ENCODE data around the gene ONECUT2. TPM values are rescaled to one million over a fixed set of nuclear protein-coding genes. Genes with fewer than 3 reads are reported as not detected.

Gene ONECUT2
- polyA plus RNA-seq, 2 donors = under 0.01 TPM

DNA sequence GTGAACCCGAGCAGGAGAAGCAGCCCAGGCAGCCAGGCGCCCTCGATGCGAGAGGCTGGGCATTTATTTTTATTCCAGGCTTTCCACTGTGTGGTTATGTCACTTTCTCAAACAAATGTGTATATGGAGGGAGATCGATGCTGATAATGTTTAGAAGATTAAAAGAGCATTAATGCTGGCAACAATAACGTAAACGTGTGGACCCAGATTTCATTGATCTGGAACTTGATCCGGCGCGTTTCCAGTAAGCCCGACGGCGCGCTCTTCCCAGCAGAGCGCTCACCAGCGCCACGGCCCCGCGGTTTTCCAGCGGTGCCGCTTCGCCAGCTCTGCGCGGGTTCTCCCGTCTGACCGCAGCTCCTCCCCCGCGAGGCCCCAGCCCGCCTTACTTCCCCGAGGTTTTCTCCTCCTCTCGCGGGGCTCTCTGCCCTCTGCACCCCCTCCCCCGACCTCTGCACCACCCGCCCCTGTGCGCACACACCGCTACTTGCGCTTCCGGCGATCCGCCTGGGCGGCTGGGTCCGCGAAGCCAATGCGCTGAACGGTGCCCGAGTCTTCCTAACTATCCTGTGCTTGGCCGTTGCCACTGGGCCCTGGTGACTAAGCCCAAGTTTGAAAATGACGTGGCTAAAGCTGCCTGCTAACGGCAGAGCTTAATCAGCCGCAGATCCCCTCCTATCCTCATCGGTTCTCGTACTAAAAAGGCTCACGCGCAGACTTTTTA lies 6.1 kb downstream of the ONECUT2 start:
- Histone ChIP-seq H3K9me3 (ENCODE audit: control insufficient read depth in 2 of 2, insufficient read depth in 1 of 2, low read depth in 1 of 2, low read length in 1 of 2) (peaks cover under 1 to 21% of the 10 kb centered on the region in 2 donors), H3K4me3 (ENCODE audit: low read depth in 1 of 2, low read length in 2 of 2) (no peak overlapping the region), H3K27ac (ENCODE audit: low read depth in 2 of 2, low read length in 1 of 2) (no peak overlapping the region), H3K27me3 (ENCODE audit: control insufficient read depth in 1 of 2, insufficient read depth in 2 of 2, low read length in 2 of 2) (peaks cover 15 to 67% of the 10 kb centered on the region in 2 donors), H3K36me3 (ENCODE audit: control insufficient read depth in 2 of 2, insufficient read depth in 2 of 2, low read length in 1 of 2) (no peaks in the 10 kb centered on the region), H3K4me1 (ENCODE audit: control insufficient read depth in 2 of 2, insufficient read depth in 2 of 2, low read length in 1 of 2) (peaks cover 18 to 19% of the 10 kb centered on the region in 2 donors)
- WGBS, 2 donors = 4% methylated on average over 54 of the region's 54 CpGs

DNA sequence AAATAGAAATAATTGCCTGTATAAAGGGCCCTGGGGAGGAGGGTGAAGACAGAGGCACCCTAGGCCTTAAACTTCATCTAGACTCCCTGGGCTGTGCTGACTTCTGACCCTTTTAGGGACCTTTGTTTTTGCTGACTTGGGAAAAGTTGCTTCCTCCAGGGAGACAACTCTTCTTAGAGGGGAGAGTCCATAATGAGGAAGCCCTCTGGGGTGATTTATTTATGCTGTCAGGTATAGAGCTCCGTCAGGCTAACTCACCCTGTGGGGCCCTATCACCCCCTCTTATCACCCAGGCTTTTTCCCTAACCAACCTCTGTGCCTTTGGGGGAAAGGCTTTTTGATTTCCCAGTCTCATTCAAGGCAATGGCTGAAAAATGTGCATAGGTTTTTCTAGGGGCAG lies 8.1 kb downstream of the ONECUT2 start:
- WGBS, 2 donors = 16 to 21% methylated on average over 1 of the region's 1 CpG
- no peaks in the 10 kb centered on the region for H3K36me3 ChIP-seq (ENCODE audit: control insufficient read depth in 2 of 2, insufficient read depth in 2 of 2, low read length in 1 of 2)
- no peak overlapping the region for H3K27ac ChIP-seq (ENCODE audit: low read depth in 2 of 2, low read length in 1 of 2)
- H3K9me3 ChIP-seq (ENCODE audit: control insufficient read depth in 2 of 2, insufficient read depth in 1 of 2, low read depth in 1 of 2, low read length in 1 of 2) = peaks cover 0 to 10% of the 10 kb centered on the region in 2 donors
- H3K27me3 ChIP-seq (ENCODE audit: control insufficient read depth in 1 of 2, insufficient read depth in 2 of 2, low read length in 2 of 2) = peaks cover 9 to 49% of the 10 kb centered on the region in 2 donors
- H3K4me1 ChIP-seq (ENCODE audit: control insufficient read depth in 2 of 2, insufficient read depth in 2 of 2, low read length in 1 of 2) = peaks cover 7% of the 10 kb centered on the region in 2 donors
- H3K4me3 ChIP-seq (ENCODE audit: low read depth in 1 of 2, low read length in 2 of 2) = no peak overlapping the region

DNA sequence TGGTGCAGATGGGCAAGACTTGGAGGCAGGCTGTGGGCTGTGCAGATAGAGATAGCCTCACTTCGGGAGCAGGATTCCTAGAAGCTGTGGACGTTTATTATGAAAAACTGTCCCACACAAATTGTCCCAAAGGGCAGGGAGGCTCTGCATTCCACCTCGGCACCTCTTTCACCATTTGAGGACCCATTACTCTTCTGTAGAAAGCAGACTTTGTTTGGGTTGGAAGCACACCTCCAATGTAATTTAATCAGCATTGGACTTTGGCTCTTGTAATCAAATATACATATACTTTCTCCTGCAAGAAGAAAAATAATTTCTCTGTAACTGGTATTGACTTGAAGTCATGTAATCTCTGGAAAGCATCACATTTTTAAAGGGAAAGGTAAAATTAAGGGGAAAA lies 8.5 kb downstream of the ONECUT2 start:
- peaks cover 5% of the 10 kb centered on the region in 2 donors for H3K4me1 ChIP-seq (ENCODE audit: control insufficient read depth in 2 of 2, insufficient read depth in 2 of 2, low read length in 1 of 2)
- no peaks in the 10 kb centered on the region for H3K36me3 ChIP-seq (ENCODE audit: control insufficient read depth in 2 of 2, insufficient read depth in 2 of 2, low read length in 1 of 2)
- peaks cover 0 to 8% of the 10 kb centered on the region in 2 donors for H3K9me3 ChIP-seq (ENCODE audit: control insufficient read depth in 2 of 2, insufficient read depth in 1 of 2, low read depth in 1 of 2, low read length in 1 of 2)
- H3K4me3 ChIP-seq (ENCODE audit: low read depth in 1 of 2, low read length in 2 of 2) = no peak overlapping the region
- WGBS, 2 donors = 25 to 32% methylated on average over 3 of the region's 3 CpGs
- H3K27me3 ChIP-seq (ENCODE audit: control insufficient read depth in 1 of 2, insufficient read depth in 2 of 2, low read length in 2 of 2) = peaks cover 9 to 45% of the 10 kb centered on the region in 2 donors
- no peak overlapping the region for H3K27ac ChIP-seq (ENCODE audit: low read depth in 2 of 2, low read length in 1 of 2)

DNA sequence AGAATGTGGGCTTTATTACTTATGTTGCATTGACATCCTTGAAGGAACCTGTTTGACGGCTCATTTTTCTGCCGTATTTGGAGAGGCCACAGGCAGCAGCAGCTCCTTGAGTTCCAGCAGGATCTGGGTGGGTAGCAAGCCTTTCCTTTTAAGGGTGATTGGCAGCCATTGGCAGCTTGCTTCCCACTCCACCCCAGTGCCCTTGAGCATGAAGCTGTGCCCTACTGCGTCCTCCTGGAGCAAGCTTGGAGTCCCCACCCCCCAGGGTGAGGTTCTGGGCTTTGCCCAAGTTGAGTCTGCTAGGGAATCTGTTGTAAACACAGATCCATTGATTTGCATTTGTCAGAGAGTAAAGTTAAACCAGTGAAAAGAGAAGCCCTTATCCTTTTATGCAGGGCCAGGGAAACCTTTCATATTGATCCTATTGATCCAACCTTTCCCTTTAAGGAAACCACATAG lies 9.2 kb downstream of the ONECUT2 start:
- no peak overlapping the region for H3K4me3 ChIP-seq (ENCODE audit: low read depth in 1 of 2, low read length in 2 of 2)
- no peak overlapping the region for H3K27ac ChIP-seq (ENCODE audit: low read depth in 2 of 2, low read length in 1 of 2)
- 33 to 41% methylated on average over 3 of the region's 3 CpGs for WGBS, 2 donors
- peaks cover 5% of the 10 kb centered on the region in 2 donors for H3K4me1 ChIP-seq (ENCODE audit: control insufficient read depth in 2 of 2, insufficient read depth in 2 of 2, low read length in 1 of 2)
- H3K27me3 ChIP-seq (ENCODE audit: control insufficient read depth in 1 of 2, insufficient read depth in 2 of 2, low read length in 2 of 2) = peaks cover 6 to 39% of the 10 kb centered on the region in 2 donors
- peaks cover 0 to 8% of the 10 kb centered on the region in 2 donors for H3K9me3 ChIP-seq (ENCODE audit: control insufficient read depth in 2 of 2, insufficient read depth in 1 of 2, low read depth in 1 of 2, low read length in 1 of 2)
- H3K36me3 ChIP-seq (ENCODE audit: control insufficient read depth in 2 of 2, insufficient read depth in 2 of 2, low read length in 1 of 2) = no peaks in the 10 kb centered on the region

DNA sequence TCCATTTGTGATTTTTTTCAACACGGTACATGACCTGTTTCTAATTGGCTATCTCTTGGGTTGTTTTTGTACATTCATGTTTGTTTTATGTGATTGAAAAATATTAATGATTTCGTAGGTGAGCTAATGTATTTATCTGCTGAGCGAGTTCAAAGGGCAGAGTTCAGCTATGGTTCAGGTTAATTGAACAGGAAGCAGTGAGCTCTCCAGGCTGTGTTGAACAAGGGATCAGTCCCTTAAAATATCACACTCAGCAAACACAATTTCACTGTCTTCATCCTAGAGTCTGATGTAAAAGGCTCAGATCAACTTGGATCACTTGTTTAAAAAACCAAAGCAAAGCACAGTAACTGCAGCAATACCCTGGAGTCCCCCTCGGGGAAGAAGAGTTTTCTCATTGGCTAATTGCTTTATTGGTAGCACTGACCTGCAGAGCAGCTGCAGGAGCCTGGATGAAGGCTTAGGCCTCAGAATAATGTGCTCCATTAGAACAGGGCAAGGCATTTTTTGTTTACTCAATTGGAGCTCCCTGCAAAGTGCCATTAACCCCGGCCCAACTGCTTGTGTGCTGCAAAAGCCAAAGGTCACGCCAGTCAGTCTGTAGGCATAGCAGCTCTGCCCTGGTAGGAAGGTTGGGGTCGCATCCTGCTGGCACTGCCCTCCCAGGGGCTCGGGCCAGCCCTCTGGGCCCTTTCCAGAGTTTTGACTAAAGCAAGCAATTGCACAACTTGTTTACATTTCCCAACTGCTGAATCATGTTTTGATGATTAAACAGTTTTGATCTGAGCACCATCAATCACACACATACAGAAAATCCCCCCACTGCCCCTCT lies 10.5 kb downstream of the ONECUT2 start:
- no peak overlapping the region for H3K4me3 ChIP-seq (ENCODE audit: low read depth in 1 of 2, low read length in 2 of 2)
- WGBS, 2 donors = 30 to 42% methylated on average over 8 of the region's 8 CpGs
- H3K4me1 ChIP-seq (ENCODE audit: control insufficient read depth in 2 of 2, insufficient read depth in 2 of 2, low read length in 1 of 2) = peaks cover 0 to 2% of the 10 kb centered on the region in 2 donors
- H3K36me3 ChIP-seq (ENCODE audit: control insufficient read depth in 2 of 2, insufficient read depth in 2 of 2, low read length in 1 of 2) = no peaks in the 10 kb centered on the region
- no peak overlapping the region for H3K27ac ChIP-seq (ENCODE audit: low read depth in 2 of 2, low read length in 1 of 2)
- H3K9me3 ChIP-seq (ENCODE audit: control insufficient read depth in 2 of 2, insufficient read depth in 1 of 2, low read depth in 1 of 2, low read length in 1 of 2) = peaks cover 0 to under 1% of the 10 kb centered on the region in 2 donors
- H3K27me3 ChIP-seq (ENCODE audit: control insufficient read depth in 1 of 2, insufficient read depth in 2 of 2, low read length in 2 of 2) = peaks cover 3 to 26% of the 10 kb centered on the region in 2 donors

DNA sequence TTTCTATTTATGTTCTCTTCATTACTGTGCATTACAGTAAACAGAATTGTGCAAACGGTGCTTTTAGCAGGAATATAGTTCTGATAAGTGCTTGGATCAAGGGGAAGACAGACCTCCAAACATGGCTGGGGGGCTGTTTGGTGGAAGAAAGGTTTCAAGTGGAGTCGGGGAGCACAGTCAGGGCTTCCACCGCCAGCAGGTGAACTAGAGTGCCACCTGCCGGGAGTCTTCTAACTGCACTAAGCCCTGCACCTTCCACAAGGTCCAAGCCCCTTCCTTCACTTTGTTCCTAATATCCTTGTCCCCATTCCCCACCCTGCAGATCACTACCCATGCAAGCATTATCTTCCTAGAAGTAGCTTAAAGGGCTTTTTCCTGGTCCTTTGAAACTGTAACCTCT lies 11.1 kb downstream of the ONECUT2 start:
- H3K36me3 ChIP-seq (ENCODE audit: control insufficient read depth in 2 of 2, insufficient read depth in 2 of 2, low read length in 1 of 2) = no peaks in the 10 kb centered on the region
- no peaks in the 10 kb centered on the region for H3K9me3 ChIP-seq (ENCODE audit: control insufficient read depth in 2 of 2, insufficient read depth in 1 of 2, low read depth in 1 of 2, low read length in 1 of 2)
- WGBS, 2 donors = 3 to 6% methylated on average over 4 of the region's 4 CpGs
- peaks cover 3 to 21% of the 10 kb centered on the region in 2 donors for H3K27me3 ChIP-seq (ENCODE audit: control insufficient read depth in 1 of 2, insufficient read depth in 2 of 2, low read length in 2 of 2)
- no peak overlapping the region for H3K27ac ChIP-seq (ENCODE audit: low read depth in 2 of 2, low read length in 1 of 2)
- no peak overlapping the region for H3K4me3 ChIP-seq (ENCODE audit: low read depth in 1 of 2, low read length in 2 of 2)
- no peaks in the 10 kb centered on the region for H3K4me1 ChIP-seq (ENCODE audit: control insufficient read depth in 2 of 2, insufficient read depth in 2 of 2, low read length in 1 of 2)

DNA sequence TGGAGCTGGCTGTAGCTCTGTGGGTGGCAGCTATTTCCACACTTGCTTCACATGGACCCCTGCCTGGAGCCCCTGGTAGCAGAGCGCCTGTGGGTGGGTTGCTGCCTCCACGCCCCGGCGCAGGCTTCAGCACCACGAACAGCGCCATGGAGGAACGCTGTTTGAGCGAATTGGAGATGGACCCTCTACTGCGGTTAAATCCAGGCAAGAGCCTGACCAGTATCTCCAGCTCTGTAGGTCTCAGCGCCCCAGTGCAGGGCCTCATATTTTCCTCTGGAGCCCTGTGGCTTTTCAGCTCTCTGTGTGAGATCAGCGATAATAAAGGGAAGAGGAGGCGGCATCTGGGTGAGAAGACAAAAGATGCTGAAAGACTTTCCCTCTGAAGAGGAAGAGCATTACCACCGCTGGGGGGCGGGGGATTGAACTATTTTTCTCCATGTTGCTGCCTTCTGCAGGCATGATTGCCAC lies 12.0 kb downstream of the ONECUT2 start:
- Histone ChIP-seq H3K9me3 (ENCODE audit: control insufficient read depth in 2 of 2, insufficient read depth in 1 of 2, low read depth in 1 of 2, low read length in 1 of 2) (no peaks in the 10 kb centered on the region), H3K27me3 (ENCODE audit: control insufficient read depth in 1 of 2, insufficient read depth in 2 of 2, low read length in 2 of 2) (peaks cover 3 to 14% of the 10 kb centered on the region in 2 donors), H3K4me3 (ENCODE audit: low read depth in 1 of 2, low read length in 2 of 2) (no peak overlapping the region), H3K27ac (ENCODE audit: low read depth in 2 of 2, low read length in 1 of 2) (no peak overlapping the region), H3K36me3 (ENCODE audit: control insufficient read depth in 2 of 2, insufficient read depth in 2 of 2, low read length in 1 of 2) (no peaks in the 10 kb centered on the region), H3K4me1 (ENCODE audit: control insufficient read depth in 2 of 2, insufficient read depth in 2 of 2, low read length in 1 of 2) (no peaks in the 10 kb centered on the region)
- WGBS, 2 donors = 11 to 13% methylated on average over 14 of the region's 14 CpGs

DNA sequence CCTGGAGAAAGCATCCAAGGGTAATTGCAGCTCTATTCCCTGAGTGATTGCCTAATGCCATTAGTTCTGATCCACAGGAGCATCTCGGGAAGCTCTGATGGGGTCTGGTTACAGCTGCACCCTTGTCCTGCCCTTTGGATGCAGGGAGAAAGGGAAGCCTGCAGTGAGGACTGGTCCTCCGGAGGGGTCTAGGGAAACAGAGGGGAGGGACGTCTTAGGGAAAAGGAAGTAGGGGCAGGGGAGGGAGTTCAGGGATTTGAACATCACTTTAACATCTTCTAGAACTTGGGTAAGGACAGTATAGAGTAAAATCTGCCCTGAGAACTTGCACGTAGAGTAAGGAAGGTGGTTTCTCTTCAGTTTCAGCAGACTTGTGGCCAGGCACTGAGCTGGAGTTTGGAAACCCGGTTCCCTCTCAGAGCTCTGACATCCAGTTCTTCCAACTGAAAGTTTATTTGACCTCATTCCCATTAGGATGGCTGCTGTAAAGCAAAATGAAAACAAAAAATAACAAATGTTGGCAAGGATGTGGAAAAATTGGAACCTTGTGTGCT lies 20.5 kb downstream of the ONECUT2 start:
- no peaks in the 10 kb centered on the region for H3K27me3 ChIP-seq (ENCODE audit: control insufficient read depth in 1 of 2, insufficient read depth in 2 of 2, low read length in 2 of 2)
- H3K4me1 ChIP-seq (ENCODE audit: control insufficient read depth in 2 of 2, insufficient read depth in 2 of 2, low read length in 1 of 2) = no peaks in the 10 kb centered on the region
- no peak overlapping the region for H3K4me3 ChIP-seq (ENCODE audit: low read depth in 1 of 2, low read length in 2 of 2)
- H3K27ac ChIP-seq (ENCODE audit: low read depth in 2 of 2, low read length in 1 of 2) = no peak overlapping the region
- WGBS, 2 donors = 55% methylated on average over 5 of the region's 5 CpGs
- H3K9me3 ChIP-seq (ENCODE audit: control insufficient read depth in 2 of 2, insufficient read depth in 1 of 2, low read depth in 1 of 2, low read length in 1 of 2) = no peaks in the 10 kb centered on the region
- H3K36me3 ChIP-seq (ENCODE audit: control insufficient read depth in 2 of 2, insufficient read depth in 2 of 2, low read length in 1 of 2) = no peaks in the 10 kb centered on the region

DNA sequence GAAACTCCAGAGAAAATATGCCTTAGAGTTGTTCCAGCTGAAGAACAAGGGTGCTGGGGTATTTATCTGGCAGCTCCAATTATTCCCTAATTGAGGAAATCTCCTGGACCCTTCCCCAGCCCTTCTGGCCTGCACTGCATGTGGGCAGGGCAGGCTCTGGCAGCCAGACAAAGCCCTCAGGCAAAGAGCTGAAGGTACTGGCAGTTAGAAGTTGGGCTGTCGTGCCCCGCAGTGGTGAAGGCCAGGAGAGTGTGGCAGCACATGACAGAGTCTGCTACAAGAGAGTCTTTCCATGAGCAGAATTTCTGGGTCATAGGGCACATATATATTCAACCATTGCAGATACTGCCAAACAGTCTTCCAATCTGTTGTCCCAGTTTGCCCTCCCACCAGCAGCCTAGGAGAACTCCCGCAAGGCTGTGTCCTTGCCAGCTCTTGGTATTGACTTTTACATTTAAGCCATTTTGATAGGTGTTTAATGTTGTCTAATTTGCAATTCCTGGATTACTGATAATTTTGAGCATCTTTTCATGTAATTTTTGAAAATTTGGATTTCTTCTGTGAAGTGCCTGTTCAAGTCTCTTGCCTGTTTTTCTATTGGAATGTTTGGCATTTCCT lies 26.6 kb downstream of the ONECUT2 start:
- H3K27ac ChIP-seq (ENCODE audit: low read depth in 2 of 2, low read length in 1 of 2) = no peak overlapping the region
- H3K4me3 ChIP-seq (ENCODE audit: low read depth in 1 of 2, low read length in 2 of 2) = no peak overlapping the region
- no peaks in the 10 kb centered on the region for H3K9me3 ChIP-seq (ENCODE audit: control insufficient read depth in 2 of 2, insufficient read depth in 1 of 2, low read depth in 1 of 2, low read length in 1 of 2)
- H3K27me3 ChIP-seq (ENCODE audit: control insufficient read depth in 1 of 2, insufficient read depth in 2 of 2, low read length in 2 of 2) = no peaks in the 10 kb centered on the region
- no peaks in the 10 kb centered on the region for H3K36me3 ChIP-seq (ENCODE audit: control insufficient read depth in 2 of 2, insufficient read depth in 2 of 2, low read length in 1 of 2)
- 92 to 94% methylated on average over 3 of the region's 3 CpGs for WGBS, 2 donors
- no peaks in the 10 kb centered on the region for H3K4me1 ChIP-seq (ENCODE audit: control insufficient read depth in 2 of 2, insufficient read depth in 2 of 2, low read length in 1 of 2)

Measured in esophagus (tissue), 2 donors.